Measurements from ENCODE around the gene HID1.

- TF ChIP-seq CTCF (IDR thresholded peaks at IDR 0.05) = no peak
- TF ChIP-seq EZH2 (IDR thresholded peaks at IDR 0.05; ENCODE audit: borderline replicate concordance, insufficient read depth, low read depth, low read length, poor library complexity, severe bottlenecking) = no peak
Measured at GRCh38 chr17:75009139-75009724, 36.7 kb upstream of the HID1 start.

Data from B cell (primary cell).